Tibial nerve (tissue), 4 donors: ENCODE results near the gene AUH. TPM values are rescaled to one million over a fixed set of nuclear protein-coding genes. Genes with fewer than 3 reads are reported as not detected.
A peak's percentile ranks its signal among the peaks of the same experiment; 100 is the strongest.

ENCODE experiments used
- DNase-seq, 2 donors: peaks; one replicate each; pipeline ENCODE4 v3.0.0-alpha.2; 2019; ENCODE audit warnings: low spot score in 2 of 2
- H3K27ac ChIP-seq, 4 donors: fragments of 200-600 bp; sonication (generic) in 3 of 4; one replicate each; pipeline ENCODE4 v1.5.1; 2017 to 2019; ENCODE audit warnings: mild to moderate bottlenecking in 1 of 4
- H3K27me3 ChIP-seq, 2 donors: fragments of 200-600 bp; sonication (generic) in 1 of 2; one replicate each; pipeline versions ENCODE4 v1.5.1 to v1.6.0; 2017 to 2019
- H3K36me3 ChIP-seq, 3 donors: fragments of 200-600 bp; sonication (generic); one replicate each; pipeline ENCODE4 v1.5.1; 2018 to 2019
- H3K4me1 ChIP-seq, 4 donors: fragments of 200-600 bp; sonication (generic) in 3 of 4; one replicate each; pipeline ENCODE4 v1.5.1; 2017 to 2019
- H3K4me3 ChIP-seq, 4 donors: fragments of 200-600 bp; sonication (generic) in 3 of 4; one replicate each; pipeline ENCODE4 v1.5.1; 2017 to 2019; ENCODE audit warnings: mild to moderate bottlenecking in 1 of 4, moderate library complexity in 1 of 4
- H3K9me3 ChIP-seq, 4 donors: fragments of 200-600 bp; sonication (generic) in 3 of 4; one replicate each; pipeline ENCODE4 v1.5.1; 2017 to 2019
- EP300 ChIP-seq, 2 donors: sonication (generic); formaldehyde crosslinking; IDR thresholded peaks; one replicate each; pipeline ENCODE4 v1.6.1; 2017; ENCODE audit warnings: antibody characterized with exemption in 2 of 2, mild to moderate bottlenecking in 1 of 2
- POLR2A ChIP-seq, 2 donors: fragments of 450-650 bp; IDR thresholded peaks; one replicate each; pipeline ENCODE4 v1.6.1; 2017; ENCODE audit warnings: antibody characterized with exemption in 2 of 2, mild to moderate bottlenecking in 2 of 2, moderate library complexity in 2 of 2
- WGBS, 2 donors: methylation state at CpG; one replicate each; pipeline ENCODE4 v1.1.5; 2018; 5-methylcytosine and 5-hydroxymethylcytosine counted together
- total RNA-seq, 4 donors: library from RNA; depleted of rRNA; stranded (reverse); fragments of >200 nt; gene quantifications; one replicate each; pipeline ENCODE4 v1.1.0, GENCODE V29; 2016
- TF ChIP-seq, protein P1 (sequence below), 5 experiments: fragments of 200-600 bp in 3 of 5; fragments of 450-650 bp in 2 of 5; sonication (generic) in 3 of 5; IDR thresholded peaks; one replicate each; pipeline ENCODE4 v1.5.1; 2016 to 2019; ENCODE audit warnings: antibody characterized with exemption in 5 of 5, mild to moderate bottlenecking in 3 of 5, moderate library complexity in 2 of 5

AUH gene
- total RNA-seq, 4 donors from 2014 or later, result 40.5 to 70.1 (median 44.9) TPM

DNA sequence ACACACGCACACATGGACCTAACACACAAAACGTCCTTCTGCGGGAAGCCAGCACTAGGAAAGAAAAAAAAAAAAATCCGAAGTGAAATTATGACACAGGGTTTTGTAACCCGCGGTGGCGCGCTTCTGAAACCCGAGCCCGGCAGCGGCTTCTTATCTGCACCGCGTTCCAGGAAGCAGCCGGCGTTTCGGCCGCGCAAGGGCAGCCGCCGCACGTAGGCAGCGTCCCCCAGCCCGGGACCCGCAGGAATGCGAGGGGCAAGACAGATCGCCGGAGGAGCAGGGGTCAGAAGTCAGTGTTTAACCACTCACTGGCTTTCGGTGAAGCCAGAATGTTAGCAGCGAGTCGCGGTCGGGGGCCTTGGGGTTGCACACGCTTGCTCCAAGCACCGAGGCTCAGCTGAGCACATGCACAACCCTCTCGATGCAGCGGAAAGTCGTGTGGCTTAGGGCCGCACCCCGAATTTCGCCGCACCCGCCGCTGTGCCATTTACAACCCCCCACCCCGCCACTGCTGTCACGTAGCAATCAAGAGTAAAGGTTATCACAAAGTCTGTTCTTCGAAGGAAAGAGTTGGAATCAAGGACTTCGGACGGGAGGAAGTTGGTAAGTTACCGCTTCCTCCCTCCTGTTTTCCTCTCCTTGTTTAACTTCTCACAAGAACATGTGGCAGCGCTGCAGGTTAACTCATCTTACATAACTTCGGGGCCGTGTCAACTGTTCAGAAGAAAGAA, 167.9 kb downstream of the AUH start:
- Histone ChIP-seq H3K36me3 (no peaks in the 10 kb centered on the region), H3K27ac (peak overlapping the region; percentile 94 to 98 (median 96)), H3K27me3 (no peaks in the 10 kb centered on the region), H3K4me3 (peak overlapping the region; percentile 24 to 51 (median 39)), H3K4me1 (peaks cover 0 to 64% (median 52%) of the 10 kb centered on the region in 4 donors), H3K9me3 (no peaks in the 10 kb centered on the region)
- TF ChIP-seq, protein P1, sequence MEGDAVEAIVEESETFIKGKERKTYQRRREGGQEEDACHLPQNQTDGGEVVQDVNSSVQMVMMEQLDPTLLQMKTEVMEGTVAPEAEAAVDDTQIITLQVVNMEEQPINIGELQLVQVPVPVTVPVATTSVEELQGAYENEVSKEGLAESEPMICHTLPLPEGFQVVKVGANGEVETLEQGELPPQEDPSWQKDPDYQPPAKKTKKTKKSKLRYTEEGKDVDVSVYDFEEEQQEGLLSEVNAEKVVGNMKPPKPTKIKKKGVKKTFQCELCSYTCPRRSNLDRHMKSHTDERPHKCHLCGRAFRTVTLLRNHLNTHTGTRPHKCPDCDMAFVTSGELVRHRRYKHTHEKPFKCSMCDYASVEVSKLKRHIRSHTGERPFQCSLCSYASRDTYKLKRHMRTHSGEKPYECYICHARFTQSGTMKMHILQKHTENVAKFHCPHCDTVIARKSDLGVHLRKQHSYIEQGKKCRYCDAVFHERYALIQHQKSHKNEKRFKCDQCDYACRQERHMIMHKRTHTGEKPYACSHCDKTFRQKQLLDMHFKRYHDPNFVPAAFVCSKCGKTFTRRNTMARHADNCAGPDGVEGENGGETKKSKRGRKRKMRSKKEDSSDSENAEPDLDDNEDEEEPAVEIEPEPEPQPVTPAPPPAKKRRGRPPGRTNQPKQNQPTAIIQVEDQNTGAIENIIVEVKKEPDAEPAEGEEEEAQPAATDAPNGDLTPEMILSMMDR (IDR thresholded peaks at IDR 0.05), result peak in 1 of 5 experiments; percentile 3
- TF ChIP-seq EP300 (IDR thresholded peaks at IDR 0.05), result peak in 1 of 2 donors; percentile 63
- peak in 1 of 2 donors; percentile 46 for TF ChIP-seq POLR2A (IDR thresholded peaks at IDR 0.05)
- 8 to 10% methylated on average over 42 to 52 of the region's 52 CpGs for WGBS, 2 donors
- peak; percentile 72 to 75 for DNase-seq

DNA sequence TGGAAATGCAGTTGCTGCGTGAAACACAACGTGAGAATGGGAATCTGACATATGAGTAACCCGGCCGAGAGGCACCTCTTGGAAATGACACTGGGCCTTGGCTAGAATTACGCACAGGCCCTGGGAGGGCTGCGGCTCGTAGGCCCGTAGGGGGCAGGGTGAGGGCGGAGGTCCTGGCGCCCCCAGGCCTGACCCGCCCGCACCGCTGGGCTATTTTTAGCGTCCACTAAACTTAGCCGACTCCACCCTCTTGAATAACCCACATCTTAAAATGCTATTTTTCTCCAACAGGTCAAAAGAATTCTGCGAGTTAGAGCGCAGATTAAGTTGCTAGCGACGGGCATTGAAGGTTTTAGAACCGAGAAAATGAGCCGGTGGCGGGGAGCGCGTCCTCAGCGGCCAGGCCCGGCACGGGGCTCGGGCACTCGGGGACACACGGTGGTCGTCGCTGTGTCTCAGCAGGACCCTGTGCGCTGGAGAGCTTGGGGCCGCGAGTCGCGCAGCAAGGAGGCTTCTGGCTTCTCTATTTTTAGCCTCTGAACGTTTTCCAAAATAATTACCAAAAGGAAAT, 168.5 kb downstream of the AUH start:
- Histone ChIP-seq H3K27ac (peak overlapping the region; percentile 94 to 98 (median 96)), H3K36me3 (no peaks in the 10 kb centered on the region)

DNA sequence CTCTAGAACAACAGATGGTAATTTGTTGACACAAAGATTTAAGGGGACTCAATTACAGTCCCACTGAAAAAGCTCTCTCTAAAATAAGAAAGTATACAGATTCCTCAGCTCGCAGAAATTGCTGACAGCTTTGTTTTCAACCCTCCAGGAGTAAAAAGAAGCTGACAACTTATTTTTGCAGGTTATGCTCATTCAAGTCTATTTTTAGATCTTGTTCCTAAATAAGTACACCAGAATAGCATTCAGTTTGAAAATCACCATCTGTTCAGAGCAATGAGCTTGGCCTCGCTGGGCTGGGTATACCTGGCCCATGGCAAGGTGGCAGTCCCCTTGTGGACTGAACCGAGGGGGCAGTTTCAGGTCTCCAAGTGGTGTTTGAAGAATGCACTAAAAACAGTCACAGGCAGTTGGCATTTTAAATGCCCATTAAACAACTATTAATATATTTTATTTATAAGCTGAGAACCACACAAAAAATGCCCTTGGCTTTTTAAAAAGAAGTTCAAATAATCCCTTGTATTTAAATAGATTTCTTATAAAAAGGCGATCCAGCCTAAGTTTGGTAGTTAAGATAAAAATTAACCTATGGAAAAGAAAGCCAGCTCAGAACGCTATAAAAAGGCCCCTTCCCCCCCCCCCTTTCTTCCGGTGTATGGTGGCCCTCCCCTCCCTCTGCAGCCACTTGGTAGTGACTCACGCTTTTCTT, 169.2 kb downstream of the AUH start:
- Histone ChIP-seq H3K27me3 (no peaks in the 10 kb centered on the region), H3K9me3 (no peaks in the 10 kb centered on the region), H3K4me1 (peaks cover 0 to 56% (median 46%) of the 10 kb centered on the region in 4 donors), H3K27ac (peak overlapping the region; percentile 94 to 98 (median 96)), H3K36me3 (no peaks in the 10 kb centered on the region), H3K4me3 (peak overlapping the region in 3 of 4 donors; percentile 35 to 51 (median 43))
- TF ChIP-seq POLR2A (IDR thresholded peaks at IDR 0.05) (no peak), EP300 (IDR thresholded peaks at IDR 0.05) (no peak)
- TF ChIP-seq, protein P1 (IDR thresholded peaks at IDR 0.05), result no peak
- DNase-seq, result no peak
- WGBS, 2 donors, result 38 to 40% methylated on average over 7 of the region's 7 CpGs

More for the DNA sequence above, 168.5 kb downstream of the AUH start:
- no peaks in the 10 kb centered on the region for H3K9me3 ChIP-seq
- peaks cover 0 to 58% (median 49%) of the 10 kb centered on the region in 4 donors for H3K4me1 ChIP-seq
- peak; percentile 75 to 86 for DNase-seq
- peak overlapping the region; percentile 24 to 51 (median 39) for H3K4me3 ChIP-seq
- WGBS, 2 donors, result 0% methylated on average over 38 of the region's 38 CpGs
- peak; percentile 7 to 57 for TF ChIP-seq POLR2A (IDR thresholded peaks at IDR 0.05)
- TF ChIP-seq, protein P1 (IDR thresholded peaks at IDR 0.05), result peak in 2 of 5 experiments; percentile 46 to 49
- peak; percentile 86 to 96 for TF ChIP-seq EP300 (IDR thresholded peaks at IDR 0.05)
- H3K27me3 ChIP-seq, result no peaks in the 10 kb centered on the region

DNA sequence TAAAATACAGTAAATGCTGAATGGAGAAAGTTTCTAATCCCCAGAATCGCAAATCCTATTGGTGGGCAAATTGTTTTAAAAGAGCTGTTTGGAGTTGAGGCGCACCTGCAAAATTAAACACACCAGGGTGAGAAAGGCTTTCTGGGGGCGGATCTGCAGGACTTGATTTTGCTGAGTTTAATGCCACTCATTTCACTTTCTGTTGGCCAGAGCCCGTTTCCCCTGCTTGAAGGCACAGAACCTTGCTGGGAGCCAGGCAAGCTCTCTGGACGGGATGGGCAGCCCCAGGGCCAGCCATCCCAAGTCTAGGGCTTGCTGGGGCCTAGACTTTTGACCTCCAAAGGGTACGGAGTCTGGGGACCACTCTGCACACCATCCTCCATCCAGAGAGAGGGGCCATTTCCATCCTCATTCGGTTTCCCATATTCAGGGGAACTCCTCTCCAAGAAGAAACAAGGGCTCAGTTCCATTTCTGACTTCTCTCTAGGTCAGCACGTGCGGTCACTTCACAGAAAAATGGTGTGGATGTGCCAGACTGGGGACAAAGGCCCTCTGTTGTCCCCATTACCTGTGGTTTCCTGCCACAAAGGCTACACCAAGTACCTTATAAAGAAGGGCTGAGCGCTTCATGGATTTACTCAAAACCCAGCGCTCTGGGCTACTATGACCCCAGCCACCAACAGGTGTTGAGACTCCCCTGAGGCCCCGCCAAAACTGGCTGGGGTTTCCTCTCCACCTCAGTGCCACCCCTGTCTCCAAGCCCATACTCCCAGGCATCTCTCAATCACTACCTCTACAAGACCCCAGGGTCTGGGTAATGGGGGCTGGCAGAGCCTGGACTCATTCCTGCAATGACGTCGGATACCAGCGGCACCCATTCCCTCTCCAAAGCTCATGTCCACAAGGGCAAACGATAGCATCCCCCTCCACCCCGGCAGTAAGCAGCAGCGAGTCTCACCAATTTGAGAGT, 170.0 kb downstream of the AUH start:
- no peak overlapping the region for H3K4me3 ChIP-seq
- peaks cover 0 to 48% (median 43%) of the 10 kb centered on the region in 4 donors for H3K4me1 ChIP-seq
- no peaks in the 10 kb centered on the region for H3K9me3 ChIP-seq
- no peaks in the 10 kb centered on the region for H3K36me3 ChIP-seq
- H3K27ac ChIP-seq, result peak overlapping the region; percentile 94 to 98 (median 96)
- TF ChIP-seq EP300 (IDR thresholded peaks at IDR 0.05), result no peak
- TF ChIP-seq POLR2A (IDR thresholded peaks at IDR 0.05), result no peak
- TF ChIP-seq, protein P1 (IDR thresholded peaks at IDR 0.05), result no peak
- DNase-seq, result no peak
- 90 to 91% methylated on average over 18 of the region's 18 CpGs for WGBS, 2 donors
- no peaks in the 10 kb centered on the region for H3K27me3 ChIP-seq
